ENCODE data around the gene CDH13.

CDH13 gene

GRCh38 chr16:83542491-83542890 lies 915.7 kb downstream of the CDH13 start:
- DNase-seq, result no peak

GRCh38 chr16:83549316-83550182 lies 922.8 kb downstream of the CDH13 start:
- DNase-seq, result no peak

GRCh38 chr16:83550183-83550569 lies 923.4 kb downstream of the CDH13 start:
- no peak for DNase-seq

- DNase-seq, result no peak
These were observed 925.5 kb downstream of the CDH13 start for GRCh38 chr16:83552228-83552627.

DNA sequence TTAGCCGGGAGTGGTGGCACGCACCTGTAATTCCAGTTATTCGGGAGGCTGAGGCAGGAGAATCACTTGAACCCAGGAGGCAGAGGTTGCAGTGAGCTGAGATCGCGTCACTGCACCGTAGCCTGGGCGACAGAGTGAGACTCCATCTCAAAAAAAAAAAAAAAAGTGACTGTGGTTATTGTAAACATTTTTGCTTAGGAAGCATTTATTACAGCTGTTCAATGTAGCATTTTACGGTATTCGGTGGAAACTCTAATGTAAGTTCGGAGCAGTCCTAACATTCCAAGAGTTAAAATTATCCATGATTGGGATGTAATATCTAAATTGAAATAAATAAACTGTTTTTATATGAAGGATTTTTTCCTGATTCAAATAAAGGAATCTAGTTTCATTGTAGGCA lies 926.2 kb downstream of the CDH13 start:
- DNase-seq, result no peak

DNA sequence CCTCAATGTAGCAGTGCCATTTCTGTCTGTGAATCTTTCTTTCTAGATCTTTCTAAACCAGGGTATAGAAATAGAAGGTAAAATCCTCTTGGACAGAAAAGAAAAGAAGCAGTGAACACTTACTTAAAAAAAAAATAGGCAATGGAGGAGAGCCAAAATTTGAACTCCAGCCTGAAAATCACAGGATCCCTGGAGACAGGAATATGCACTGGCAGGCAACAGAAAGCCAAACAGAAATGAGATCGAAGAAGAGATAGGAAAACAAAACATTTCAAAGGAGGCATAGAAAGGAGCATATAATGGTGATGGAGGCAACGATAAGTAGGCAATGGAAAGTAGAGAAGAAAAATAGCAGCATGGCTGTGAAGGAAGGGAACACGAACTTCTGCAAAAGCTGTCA lies 927.3 kb downstream of the CDH13 start:
- DNase-seq, result no peak

DNA sequence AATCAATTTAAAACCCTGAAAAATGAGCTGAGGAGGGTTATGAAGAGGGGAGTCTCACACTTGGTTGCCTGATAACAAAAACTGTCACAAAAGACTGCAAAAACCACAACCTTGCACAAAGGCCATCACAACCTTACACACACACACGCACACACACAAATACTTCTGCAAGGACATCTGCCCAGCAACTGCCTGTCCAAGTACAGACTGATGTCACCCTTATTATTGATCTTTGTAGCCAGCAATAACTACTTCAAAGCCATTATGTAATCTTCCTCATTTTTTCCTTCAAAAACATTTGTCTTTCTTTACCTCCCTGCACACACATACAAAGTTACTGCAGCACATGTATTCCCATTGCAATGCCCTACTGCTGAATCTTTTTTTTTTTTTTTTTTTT lies 927.8 kb downstream of the CDH13 start:
- no peak for DNase-seq

DNA sequence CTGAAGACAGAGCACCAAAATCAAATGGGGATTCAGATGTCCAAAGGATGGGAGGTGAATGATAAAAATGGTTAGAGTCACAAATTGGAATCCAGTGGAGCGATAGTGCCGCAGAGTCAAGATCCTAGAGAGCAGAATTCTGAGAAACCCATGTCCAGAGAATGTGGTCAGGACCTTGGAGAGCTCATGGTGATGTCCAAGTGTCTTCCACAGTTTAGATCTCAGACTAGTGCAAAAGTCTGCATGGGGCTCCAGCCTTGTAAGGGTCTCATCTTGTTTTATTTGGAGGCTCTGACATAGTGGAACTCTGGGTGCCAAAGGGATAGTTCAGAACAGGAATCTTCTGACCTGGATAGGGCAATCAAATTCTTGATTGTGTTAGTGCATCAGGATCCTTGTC lies 935.1 kb downstream of the CDH13 start:
- peak; percentile 52 for DNase-seq

- DNase-seq, result peak; percentile 48
These were observed 941.6 kb downstream of the CDH13 start for GRCh38 chr16:83568345-83568744.

- no peak for DNase-seq
These were observed 947.6 kb downstream of the CDH13 start for GRCh38 chr16:83574388-83574787.

- peak; percentile 85 for DNase-seq
These were observed 950.4 kb downstream of the CDH13 start for GRCh38 chr16:83577078-83577745.

DNA sequence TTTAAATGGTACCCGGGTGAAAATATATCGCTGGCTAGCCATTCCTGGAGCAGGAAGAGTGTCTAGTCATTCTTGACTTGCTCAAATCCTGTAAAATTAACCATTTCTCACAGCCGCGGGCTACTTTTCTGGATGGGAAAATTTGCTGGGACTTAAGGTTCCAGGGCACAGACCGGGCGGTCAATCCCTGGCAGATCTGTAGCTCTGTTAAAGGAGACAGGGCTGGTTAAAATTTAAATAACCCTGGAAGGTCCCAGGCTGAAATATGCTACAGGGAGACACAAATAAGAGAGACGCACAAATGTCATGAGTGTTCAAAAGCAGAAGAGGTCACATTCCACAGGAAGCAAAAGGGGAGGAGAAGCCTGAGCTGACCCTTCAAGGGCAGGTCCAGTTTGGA lies 951.4 kb downstream of the CDH13 start:
- DNase-seq, result no peak

DNA sequence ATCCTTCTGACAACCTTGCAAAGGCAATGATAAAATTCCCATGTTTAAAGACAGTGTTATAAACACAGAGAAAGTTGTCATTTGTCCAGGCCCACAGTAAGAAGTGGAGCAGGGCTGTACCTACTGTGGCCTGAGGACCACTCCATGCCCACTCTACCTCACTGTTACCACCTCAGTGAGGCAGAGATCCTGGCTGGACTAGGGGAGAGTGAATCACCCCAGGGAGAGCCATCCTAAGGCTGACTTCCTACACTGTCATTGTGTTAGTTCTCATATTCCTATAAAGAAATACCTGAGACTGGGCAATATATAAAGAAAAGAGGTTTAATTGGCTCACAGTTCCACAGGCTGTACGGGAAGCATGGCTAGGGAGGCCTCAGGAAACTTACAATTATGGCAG lies 952.3 kb downstream of the CDH13 start:
- no peak for DNase-seq

DNA sequence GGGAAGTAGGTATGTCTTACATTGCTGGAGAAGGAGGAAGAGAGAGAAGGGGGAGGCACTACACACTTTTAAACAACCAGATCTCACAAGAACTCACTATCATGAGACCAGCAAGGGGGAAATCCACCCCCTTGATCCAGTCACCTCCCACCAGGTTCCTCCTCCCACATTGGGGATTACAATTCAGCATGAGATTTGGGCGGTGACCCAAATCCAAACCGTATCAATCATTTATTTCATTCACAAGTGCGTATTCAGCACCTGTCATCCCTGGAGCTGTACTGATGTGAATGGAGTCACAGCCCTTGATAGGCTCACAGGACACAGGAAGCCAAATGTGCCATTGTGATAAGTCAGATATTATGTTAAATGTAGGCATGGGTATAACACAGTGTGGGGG lies 952.7 kb downstream of the CDH13 start:
- peak; percentile 44 for DNase-seq

DNA sequence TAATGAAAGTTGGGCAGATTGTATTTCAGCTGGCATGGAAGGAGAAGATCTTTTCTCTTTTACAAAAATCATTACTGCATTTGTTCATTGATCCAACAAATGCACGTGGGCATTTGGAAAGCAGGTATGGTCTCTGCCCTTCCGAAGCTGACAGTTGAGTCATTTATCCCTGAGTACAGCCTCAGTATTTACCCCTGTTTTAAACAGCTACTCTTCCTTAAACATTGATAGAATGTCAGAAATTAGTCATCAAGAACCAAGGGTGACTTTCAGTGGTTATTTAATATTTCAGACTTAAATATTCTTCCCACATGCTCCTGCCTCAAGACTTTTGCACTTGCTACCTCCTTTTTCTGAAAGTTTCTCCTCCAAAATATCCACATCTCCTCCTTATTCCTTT lies 954.3 kb downstream of the CDH13 start:
- no peak for DNase-seq

- DNase-seq, result no peak
These were observed 955.4 kb downstream of the CDH13 start for GRCh38 chr16:83581994-83582747.

GRCh38 chr16:83586036-83586435 lies 959.3 kb downstream of the CDH13 start:
- DNase-seq, result no peak

DNA sequence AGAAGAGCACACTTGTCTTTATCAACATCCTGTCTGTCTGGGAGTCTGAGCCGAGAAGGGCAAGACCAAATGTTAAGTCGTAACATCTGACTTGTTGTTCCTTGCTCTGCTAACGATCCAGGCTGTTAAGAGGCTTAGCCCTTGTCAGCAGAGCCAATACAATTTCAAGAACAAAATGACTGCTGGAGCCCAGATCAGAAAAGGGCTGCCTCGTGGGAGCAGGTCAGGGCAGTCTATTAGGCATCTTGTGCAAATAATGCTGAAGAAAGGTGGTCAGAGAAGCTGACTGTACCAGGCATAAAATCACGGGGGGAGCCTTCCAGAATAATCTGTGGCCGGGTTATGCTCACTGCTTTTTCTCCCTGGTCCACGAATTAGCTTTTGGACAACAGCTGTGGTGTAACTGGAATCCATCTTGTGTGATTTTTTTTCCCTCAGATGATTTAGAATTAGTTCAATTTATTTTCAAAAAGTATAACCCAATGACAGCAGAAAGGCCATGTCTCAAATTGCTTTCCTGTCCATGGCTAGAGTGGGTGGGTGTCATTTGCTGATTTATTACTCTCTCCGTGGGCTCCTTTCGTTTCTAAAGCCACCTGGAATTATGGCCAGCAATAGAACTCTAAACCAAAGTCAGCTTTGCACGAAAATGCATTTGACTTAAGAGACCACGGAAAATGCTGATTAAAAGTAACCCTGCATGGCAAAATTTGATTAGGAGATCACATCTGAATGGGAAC lies 959.9 kb downstream of the CDH13 start:
- DNase-seq, result peak; percentile 54

DNA sequence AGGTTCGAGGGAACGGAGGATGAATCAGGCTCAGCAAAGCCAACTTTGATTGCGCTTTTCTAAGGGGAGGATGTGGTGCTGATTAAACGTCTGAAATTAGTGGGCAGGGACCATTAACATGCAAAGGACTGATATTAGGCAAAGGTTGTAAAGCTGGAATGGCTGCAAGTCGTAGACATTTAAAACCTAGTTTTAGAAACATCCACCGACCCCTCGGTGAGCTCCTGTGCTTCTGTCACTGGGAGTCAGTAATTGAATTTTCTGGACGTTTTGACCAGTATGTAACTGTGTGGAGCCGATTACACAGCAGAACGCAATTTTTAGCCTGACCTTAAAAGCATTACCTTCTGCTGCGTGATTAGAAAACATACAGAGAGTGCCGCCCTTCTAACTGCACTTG lies 960.4 kb downstream of the CDH13 start:
- DNase-seq, result no peak

DNA sequence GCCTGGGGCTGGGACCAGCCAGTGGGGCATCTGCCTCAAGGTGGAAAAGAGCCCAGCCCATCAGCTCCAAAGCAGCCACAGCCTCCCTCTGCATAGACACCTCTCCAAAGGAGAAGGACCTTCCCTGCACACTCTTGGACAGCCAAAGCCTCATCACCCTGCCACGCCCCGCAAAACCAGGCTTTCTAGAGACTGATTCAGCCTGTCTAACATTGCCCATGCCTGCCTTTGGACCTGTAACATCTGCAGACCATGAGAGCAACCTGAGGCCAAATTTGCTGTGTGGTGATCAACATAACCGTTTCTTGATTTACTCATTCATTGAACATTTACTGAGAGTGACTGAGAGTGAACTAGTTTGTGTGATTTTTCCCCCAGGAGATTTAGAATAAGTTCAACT lies 961.3 kb downstream of the CDH13 start:
- DNase-seq, result no peak

DNA sequence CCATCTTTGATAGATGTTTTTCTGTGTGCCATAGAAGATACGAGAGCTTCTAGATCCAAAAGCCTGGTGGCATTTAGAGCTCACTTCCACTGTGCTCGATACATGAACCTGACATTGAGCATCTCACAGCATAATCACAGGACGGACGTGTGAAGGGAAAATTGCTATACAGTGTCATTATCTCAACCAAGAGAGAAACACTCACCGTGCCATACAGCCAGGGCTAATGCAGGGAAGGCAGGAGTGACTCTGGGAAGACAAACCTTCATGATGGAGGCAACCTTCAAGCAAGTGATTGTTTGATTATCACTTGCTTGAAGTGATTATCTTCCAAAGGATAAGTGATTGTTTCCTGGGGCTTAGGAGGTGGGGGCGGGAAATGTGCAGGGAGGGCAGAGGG lies 962.8 kb downstream of the CDH13 start:
- DNase-seq, result no peak

GRCh38 chr16:83592778-83593177 lies 966.0 kb downstream of the CDH13 start:
- no peak for DNase-seq
